ENCODE results near the gene RAB20. TPM values are rescaled to one million over a fixed set of nuclear protein-coding genes. Genes with fewer than 3 reads are reported as not detected.
"Not testable (repeated sequence)": the region's sequence is repeated elsewhere in the genome, so short reads cannot be mapped to it uniquely, and the experiment has no call there.

RAB20 gene
- polyA plus RNA-seq, 2 donors, result 1.0 to 2.3 TPM

- Histone ChIP-seq H3K27ac (ENCODE audit: low read depth in 2 of 2, low read length in 1 of 2) (no peak overlapping the region), H3K9me3 (ENCODE audit: control insufficient read depth in 2 of 2, insufficient read depth in 1 of 2, low read depth in 1 of 2, low read length in 1 of 2) (no peaks in the 10 kb centered on the region), H3K27me3 (ENCODE audit: control insufficient read depth in 1 of 2, insufficient read depth in 2 of 2, low read length in 2 of 2) (no peaks in the 10 kb centered on the region), H3K4me1 (ENCODE audit: control insufficient read depth in 2 of 2, insufficient read depth in 2 of 2, low read length in 1 of 2) (no peaks in the 10 kb centered on the region), H3K36me3 (ENCODE audit: control insufficient read depth in 2 of 2, insufficient read depth in 2 of 2, low read length in 1 of 2) (no peaks in the 10 kb centered on the region), H3K4me3 (ENCODE audit: low read depth in 1 of 2, low read length in 2 of 2) (no peak overlapping the region)
- WGBS, 2 donors, result 73 to 79% methylated on average over 11 of the region's 11 CpGs
Observed at GRCh38 chr13:110576736-110577476, 15.4 kb upstream of the RAB20 start.

GRCh38 chr13:110576070-110576394, 14.5 kb upstream of the RAB20 start:
- Histone ChIP-seq H3K36me3 (ENCODE audit: control insufficient read depth in 2 of 2, insufficient read depth in 2 of 2, low read length in 1 of 2) (no peaks in the 10 kb centered on the region), H3K4me1 (ENCODE audit: control insufficient read depth in 2 of 2, insufficient read depth in 2 of 2, low read length in 1 of 2) (no peaks in the 10 kb centered on the region), H3K27me3 (ENCODE audit: control insufficient read depth in 1 of 2, insufficient read depth in 2 of 2, low read length in 2 of 2) (no peaks in the 10 kb centered on the region), H3K27ac (ENCODE audit: low read depth in 2 of 2, low read length in 1 of 2) (no peak overlapping the region), H3K9me3 (ENCODE audit: control insufficient read depth in 2 of 2, insufficient read depth in 1 of 2, low read depth in 1 of 2, low read length in 1 of 2) (no peaks in the 10 kb centered on the region), H3K4me3 (ENCODE audit: low read depth in 1 of 2, low read length in 2 of 2) (no peak overlapping the region)
- 75% methylated on average over 7 of the region's 7 CpGs for WGBS, 2 donors

GRCh38 chr13:110575322-110576069, 14.0 kb upstream of the RAB20 start:
- Histone ChIP-seq H3K36me3 (ENCODE audit: control insufficient read depth in 2 of 2, insufficient read depth in 2 of 2, low read length in 1 of 2) (no peaks in the 10 kb centered on the region), H3K9me3 (ENCODE audit: control insufficient read depth in 2 of 2, insufficient read depth in 1 of 2, low read depth in 1 of 2, low read length in 1 of 2) (no peaks in the 10 kb centered on the region), H3K27me3 (ENCODE audit: control insufficient read depth in 1 of 2, insufficient read depth in 2 of 2, low read length in 2 of 2) (no peaks in the 10 kb centered on the region), H3K4me3 (ENCODE audit: low read depth in 1 of 2, low read length in 2 of 2) (no peak overlapping the region), H3K4me1 (ENCODE audit: control insufficient read depth in 2 of 2, insufficient read depth in 2 of 2, low read length in 1 of 2) (no peaks in the 10 kb centered on the region), H3K27ac (ENCODE audit: low read depth in 2 of 2, low read length in 1 of 2) (no peak overlapping the region)
- 44 to 50% methylated on average over 15 of the region's 15 CpGs for WGBS, 2 donors

- H3K27ac ChIP-seq (ENCODE audit: low read depth in 2 of 2, low read length in 1 of 2), result no peak overlapping the region
- H3K9me3 ChIP-seq (ENCODE audit: control insufficient read depth in 2 of 2, insufficient read depth in 1 of 2, low read depth in 1 of 2, low read length in 1 of 2), result no peaks in the 10 kb centered on the region
- no peaks in the 10 kb centered on the region for H3K36me3 ChIP-seq (ENCODE audit: control insufficient read depth in 2 of 2, insufficient read depth in 2 of 2, low read length in 1 of 2)
- no peaks in the 10 kb centered on the region for H3K27me3 ChIP-seq (ENCODE audit: control insufficient read depth in 1 of 2, insufficient read depth in 2 of 2, low read length in 2 of 2)
- no peak overlapping the region for H3K4me3 ChIP-seq (ENCODE audit: low read depth in 1 of 2, low read length in 2 of 2)
- WGBS, 2 donors, result 43 to 76% methylated on average over 9 of the region's 9 CpGs
- H3K4me1 ChIP-seq (ENCODE audit: control insufficient read depth in 2 of 2, insufficient read depth in 2 of 2, low read length in 1 of 2), result no peaks in the 10 kb centered on the region
Observed at GRCh38 chr13:110574161-110574560, 12.6 kb upstream of the RAB20 start.

GRCh38 chr13:110572778-110573118, 11.2 kb upstream of the RAB20 start:
- Histone ChIP-seq H3K27ac (ENCODE audit: low read depth in 2 of 2, low read length in 1 of 2) (no peak overlapping the region), H3K27me3 (ENCODE audit: control insufficient read depth in 1 of 2, insufficient read depth in 2 of 2, low read length in 2 of 2) (no peaks in the 10 kb centered on the region), H3K4me3 (ENCODE audit: low read depth in 1 of 2, low read length in 2 of 2) (no peak overlapping the region), H3K36me3 (ENCODE audit: control insufficient read depth in 2 of 2, insufficient read depth in 2 of 2, low read length in 1 of 2) (no peaks in the 10 kb centered on the region), H3K4me1 (ENCODE audit: control insufficient read depth in 2 of 2, insufficient read depth in 2 of 2, low read length in 1 of 2) (no peaks in the 10 kb centered on the region), H3K9me3 (ENCODE audit: control insufficient read depth in 2 of 2, insufficient read depth in 1 of 2, low read depth in 1 of 2, low read length in 1 of 2) (no peaks in the 10 kb centered on the region)
- WGBS, 2 donors, result 62 to 84% methylated on average over 2 of the region's 2 CpGs

GRCh38 chr13:110571896-110572777, 10.6 kb upstream of the RAB20 start:
- H3K9me3 ChIP-seq (ENCODE audit: control insufficient read depth in 2 of 2, insufficient read depth in 1 of 2, low read depth in 1 of 2, low read length in 1 of 2), result no peaks in the 10 kb centered on the region
- H3K27me3 ChIP-seq (ENCODE audit: control insufficient read depth in 1 of 2, insufficient read depth in 2 of 2, low read length in 2 of 2), result no peaks in the 10 kb centered on the region
- no peak overlapping the region for H3K4me3 ChIP-seq (ENCODE audit: low read depth in 1 of 2, low read length in 2 of 2)
- H3K27ac ChIP-seq (ENCODE audit: low read depth in 2 of 2, low read length in 1 of 2), result no peak overlapping the region
- no peaks in the 10 kb centered on the region for H3K4me1 ChIP-seq (ENCODE audit: control insufficient read depth in 2 of 2, insufficient read depth in 2 of 2, low read length in 1 of 2)
- H3K36me3 ChIP-seq (ENCODE audit: control insufficient read depth in 2 of 2, insufficient read depth in 2 of 2, low read length in 1 of 2), result no peaks in the 10 kb centered on the region
- 73 to 78% methylated on average over 20 of the region's 20 CpGs for WGBS, 2 donors

GRCh38 chr13:110570886-110571285, 9.4 kb upstream of the RAB20 start:
- 73 to 77% methylated on average over 10 of the region's 10 CpGs for WGBS, 2 donors
- Histone ChIP-seq H3K4me3 (ENCODE audit: low read depth in 1 of 2, low read length in 2 of 2) (no peak overlapping the region), H3K36me3 (ENCODE audit: control insufficient read depth in 2 of 2, insufficient read depth in 2 of 2, low read length in 1 of 2) (no peaks in the 10 kb centered on the region), H3K27ac (ENCODE audit: low read depth in 2 of 2, low read length in 1 of 2) (no peak overlapping the region), H3K27me3 (ENCODE audit: control insufficient read depth in 1 of 2, insufficient read depth in 2 of 2, low read length in 2 of 2) (no peaks in the 10 kb centered on the region), H3K9me3 (ENCODE audit: control insufficient read depth in 2 of 2, insufficient read depth in 1 of 2, low read depth in 1 of 2, low read length in 1 of 2) (no peaks in the 10 kb centered on the region), H3K4me1 (ENCODE audit: control insufficient read depth in 2 of 2, insufficient read depth in 2 of 2, low read length in 1 of 2) (no peaks in the 10 kb centered on the region)

GRCh38 chr13:110569962-110570361, 8.4 kb upstream of the RAB20 start:
- not testable (repeated sequence) for H3K27ac ChIP-seq (ENCODE audit: low read depth in 2 of 2, low read length in 1 of 2); H3K4me3 ChIP-seq (ENCODE audit: low read depth in 1 of 2, low read length in 2 of 2); H3K9me3 ChIP-seq (ENCODE audit: control insufficient read depth in 2 of 2, insufficient read depth in 1 of 2, low read depth in 1 of 2, low read length in 1 of 2); H3K27me3 ChIP-seq (ENCODE audit: control insufficient read depth in 1 of 2, insufficient read depth in 2 of 2, low read length in 2 of 2); H3K4me1 ChIP-seq (ENCODE audit: control insufficient read depth in 2 of 2, insufficient read depth in 2 of 2, low read length in 1 of 2); H3K36me3 ChIP-seq (ENCODE audit: control insufficient read depth in 2 of 2, insufficient read depth in 2 of 2, low read length in 1 of 2)
- 84 to 86% methylated on average over 7 of the region's 7 CpGs for WGBS, 2 donors

- Histone ChIP-seq H3K9me3 (ENCODE audit: control insufficient read depth in 2 of 2, insufficient read depth in 1 of 2, low read depth in 1 of 2, low read length in 1 of 2) (no peaks in the 10 kb centered on the region), H3K36me3 (ENCODE audit: control insufficient read depth in 2 of 2, insufficient read depth in 2 of 2, low read length in 1 of 2) (no peaks in the 10 kb centered on the region), H3K27me3 (ENCODE audit: control insufficient read depth in 1 of 2, insufficient read depth in 2 of 2, low read length in 2 of 2) (no peaks in the 10 kb centered on the region), H3K4me3 (ENCODE audit: low read depth in 1 of 2, low read length in 2 of 2) (no peak overlapping the region), H3K4me1 (ENCODE audit: control insufficient read depth in 2 of 2, insufficient read depth in 2 of 2, low read length in 1 of 2) (no peaks in the 10 kb centered on the region), H3K27ac (ENCODE audit: low read depth in 2 of 2, low read length in 1 of 2) (no peak overlapping the region)
- WGBS, 2 donors, result 85 to 94% methylated on average over 3 of the region's 3 CpGs
Observed at GRCh38 chr13:110568612-110569011, 7.1 kb upstream of the RAB20 start.
